PC-9 (cell line): Measurements from ENCODE around the gene FMNL1. TPM values are rescaled to one million over a fixed set of nuclear protein-coding genes. Genes with fewer than 3 reads are reported as not detected.

Experiments
- BruUV-seq: library from RNA; stranded (reverse); fragments of 400-500 nt; replicated peaks from 2 replicates; lab custom pipeline; 2021; lab: Mats Ljungman, UMichigan
- CTCF ChIA-PET: fragments of 300-600 bp; sonication (Branson Sonifier 250); formaldehyde crosslinking; loops from one replicate; lab custom pipeline; 2022; ENCODE audit warnings: antibody characterized with exemption; lab: Charles Lee
- POLR2A ChIA-PET: fragments of 300-600 bp; sonication (Branson Sonifier 250); formaldehyde crosslinking; loops from one replicate; lab custom pipeline; 2022; ENCODE audit warnings: antibody characterized with exemption; ENCODE audit not compliant: unreplicated experiment; lab: Charles Lee
- DNase-seq, 2 experiments: peaks; one replicate each; pipeline versions ENCODE4 v3.0.0 to v3.0.0-alpha.2; 2015 to 2022; ENCODE audit warnings: mixed read lengths in 1 of 2
- H2AFZ ChIP-seq: fragments of 200-600 bp; sonication (generic); 2 replicates; pipeline ENCODE4 v1.8.1; 2017; ENCODE audit warnings: antibody characterized with exemption
- H3F3A ChIP-seq: fragments of 200-600 bp; sonication (generic); 2 replicates; pipeline ENCODE4 v1.8.1; 2017; ENCODE audit warnings: antibody characterized with exemption, mild to moderate bottlenecking, low read depth; ENCODE audit not compliant: insufficient read depth
- H3K27ac ChIP-seq: fragments of 200-600 bp; sonication (generic); 2 replicates; pipeline ENCODE4 v1.6.1; 2016; ENCODE audit warnings: mixed run types
- H3K27me3 ChIP-seq: fragments of 200-600 bp; sonication (generic); 2 replicates; pipeline ENCODE4 v1.6.1; 2016; ENCODE audit warnings: low read depth, mixed run types; ENCODE audit not compliant: insufficient read depth
- H3K36me3 ChIP-seq: fragments of 200-600 bp; sonication (generic); 2 replicates; pipeline ENCODE4 v1.6.1; 2016; ENCODE audit warnings: low read depth, mixed run types
- H3K4me1 ChIP-seq: fragments of 200-600 bp; sonication (generic); replicated peaks from 2 replicates; pipeline ENCODE4 v1.6.1; 2016; ENCODE audit warnings: mixed run types; ENCODE audit not compliant: insufficient read depth
- H3K4me2 ChIP-seq: fragments of 200-600 bp; sonication (generic); 2 replicates; pipeline ENCODE4 v1.6.1; 2017; ENCODE audit warnings: mixed run types
- H3K4me3 ChIP-seq: fragments of 200-600 bp; sonication (generic); 2 replicates; pipeline ENCODE4 v1.6.1; 2016; ENCODE audit warnings: mixed run types
- H3K79me2 ChIP-seq: fragments of 200-600 bp; sonication (generic); 2 replicates; pipeline ENCODE4 v1.6.1; 2017; ENCODE audit warnings: low read depth, mixed run types
- H3K9me2 ChIP-seq: fragments of 200-600 bp; sonication (generic); 2 replicates; pipeline ENCODE4 v1.8.1; 2017; ENCODE audit warnings: mild to moderate bottlenecking; ENCODE audit not compliant: insufficient read depth
- H3K9me3 ChIP-seq: fragments of 200-600 bp; sonication (generic); 2 replicates; pipeline ENCODE4 v1.8.1; 2016; ENCODE audit warnings: low read depth; ENCODE audit not compliant: insufficient read depth
- H4K20me1 ChIP-seq: fragments of 200-600 bp; sonication (generic); 2 replicates; pipeline ENCODE4 v1.8.1; 2017; ENCODE audit not compliant: insufficient read depth
- CTCF ChIP-seq: fragments of 200-600 bp; sonication (generic); conservative IDR thresholded peaks from 2 replicates; pipeline ENCODE4 v1.6.1; 2017; ENCODE audit warnings: mixed run types, antibody characterized with exemption, mild to moderate bottlenecking, moderate library complexity
- EZH2 ChIP-seq: fragments of 200-600 bp; sonication (generic); IDR thresholded peaks from 2 replicates; pipeline ENCODE4 v1.8.0; 2017; ENCODE audit warnings: antibody characterized with exemption, low read depth
- intact Hi-C: fragments of 100-400 bp; cut with micrococcal nuclease; formaldehyde crosslinking; loops from one replicate; pipeline ENCODE4 v1.10.0; 2022; ENCODE audit not compliant: unreplicated experiment
- total RNA-seq: library from RNA; stranded (reverse); gene quantifications from 2 replicates; pipeline ENCODE4 v1.2.3, GENCODE V29; 2021

The FMNL1 gene
- total RNA-seq, 1 experiment from 2014 or later, result 12.9 TPM

GRCh38 chr17:45270828-45271418 lies 49.2 kb downstream of the FMNL1 start:
- no peak overlapping the region for H2AFZ ChIP-seq
- CTCF ChIA-PET, result no interaction called here
- H3K4me1 ChIP-seq, result 0 out of 2 replicates have a peak, but pooled peaks cover 3% of the 10 kb centered on the region
- H3K4me3 ChIP-seq, result no peak overlapping the region
- H3K27ac ChIP-seq, result no peak overlapping the region
- TF ChIP-seq EZH2, result no peak
- TF ChIP-seq CTCF, result peak; percentile 80
- intact Hi-C loops, result no loop called here
- peaks cover 48% of the 10 kb centered on the region; the same call in 1 of the 2 replicates for H3F3A ChIP-seq
- BruUV-seq, result no TSS peak
- H3K4me2 ChIP-seq, result no peak overlapping the region
- 0 out of 2 replicates have a peak, but pooled peaks cover 1% of the 10 kb centered on the region for H3K79me2 ChIP-seq
- no peak for DNase-seq
- no peaks in the 10 kb centered on the region for H4K20me1 ChIP-seq
- peaks cover 50% of the 10 kb centered on the region for H3K36me3 ChIP-seq
- H3K27me3 ChIP-seq, result no peaks in the 10 kb centered on the region
- no peaks in the 10 kb centered on the region for H3K9me3 ChIP-seq
- H3K9me2 ChIP-seq, result no peaks in the 10 kb centered on the region
- POLR2A ChIA-PET, result no interaction called here

- peaks cover 46% of the 10 kb centered on the region; the same call in 1 of the 2 replicates for H3F3A ChIP-seq
- H3K4me3 ChIP-seq, result no peak overlapping the region
- H4K20me1 ChIP-seq, result no peaks in the 10 kb centered on the region
- POLR2A ChIA-PET, result no interaction called here
- DNase-seq, result no peak
- H3K9me2 ChIP-seq, result no peaks in the 10 kb centered on the region
- peaks cover 53% of the 10 kb centered on the region for H3K36me3 ChIP-seq
- H3K9me3 ChIP-seq, result no peaks in the 10 kb centered on the region
- H3K27me3 ChIP-seq, result no peaks in the 10 kb centered on the region
- CTCF ChIA-PET, result no interaction called here
- H3K27ac ChIP-seq, result no peak overlapping the region
- H3K4me1 ChIP-seq, result no peaks in the 10 kb centered on the region
- intact Hi-C loops, result no loop called here
- no TSS peak for BruUV-seq
- no peak overlapping the region for H3K4me2 ChIP-seq
- no peak overlapping the region for H2AFZ ChIP-seq
- 0 out of 2 replicates have a peak, but pooled peaks cover 7% of the 10 kb centered on the region for H3K79me2 ChIP-seq
- no peak for TF ChIP-seq EZH2
- no peak for TF ChIP-seq CTCF
These were observed 49.9 kb downstream of the FMNL1 start for GRCh38 chr17:45271603-45272002.

- Histone ChIP-seq H3K4me3 (no peak overlapping the region), H3K79me2 (0 out of 2 replicates have a peak, but pooled peaks cover 7% of the 10 kb centered on the region), H3K4me1 (peaks cover 14% of the 10 kb centered on the region), H3K36me3 (peaks cover 43% of the 10 kb centered on the region), H4K20me1 (no peaks in the 10 kb centered on the region), H3K4me2 (no peak overlapping the region), H3K9me3 (no peaks in the 10 kb centered on the region), H3K27ac (no peak overlapping the region), H2AFZ (no peak overlapping the region), H3K9me2 (no peaks in the 10 kb centered on the region), H3K27me3 (no peaks in the 10 kb centered on the region), H3F3A (peaks cover 49% of the 10 kb centered on the region)
- POLR2A ChIA-PET, result no interaction called here
- DNase-seq, result no peak
- no TSS peak for BruUV-seq
- TF ChIP-seq EZH2 (no peak), CTCF (no peak)
- CTCF ChIA-PET, result no interaction called here
- intact Hi-C loops, result no loop called here
These were observed 51.9 kb downstream of the FMNL1 start for GRCh38 chr17:45273551-45273957.
